Neural cell (in vitro differentiated cells): ENCODE data around the gene CHI3L1. TPM values are rescaled to one million over a fixed set of nuclear protein-coding genes. Genes with fewer than 3 reads are reported as not detected.

Experiments
- H2AFZ ChIP-seq: fragments of 200-600, 300-800 bp; sonication (generic), shearing (Covaris generic); 2 replicates; pipeline ENCODE4 v1.6.0; 2014; ENCODE audit warnings: low read depth, mild to moderate bottlenecking, antibody characterized with exemption, low read length, moderate library complexity
- H3F3A ChIP-seq: fragments of 200-600 bp; shearing (Covaris generic); 2 replicates; pipeline ENCODE4 v1.6.1; 2016; ENCODE audit warnings: mild to moderate bottlenecking, moderate library complexity, mixed read lengths, antibody characterized with exemption, low read length; ENCODE audit not compliant: insufficient read depth, poor library complexity, severe bottlenecking
- H3K27ac ChIP-seq: fragments of 200-600, 300-800 bp; sonication (generic), shearing (Covaris generic); 2 replicates; pipeline ENCODE4 v1.5.1; 2014; ENCODE audit warnings: mild to moderate bottlenecking, low read length, moderate library complexity
- H3K27me3 ChIP-seq: fragments of 300-800, 200-600 bp; sonication (generic), shearing (Covaris generic); 2 replicates; pipeline ENCODE4 v1.6.0; 2014; ENCODE audit warnings: mild to moderate bottlenecking, low read depth, low read length, moderate library complexity; ENCODE audit not compliant: insufficient read depth
- H3K36me3 ChIP-seq: fragments of 300-800, 200-600 bp; sonication (generic), shearing (Covaris generic); 2 replicates; pipeline ENCODE4 v1.5.1; 2014; ENCODE audit warnings: mild to moderate bottlenecking, antibody characterized with exemption, low read length, moderate library complexity; ENCODE audit not compliant: insufficient read depth
- H3K4me2 ChIP-seq: fragments of 300-800, 200-600 bp; sonication (generic), shearing (Covaris generic); 2 replicates; pipeline ENCODE4 v1.6.0; 2014; ENCODE audit warnings: mild to moderate bottlenecking, low read length
- H3K4me3 ChIP-seq: fragments of 300-800, 200-600 bp; sonication (generic), shearing (Covaris generic); 2 replicates; pipeline ENCODE4 v1.5.1; 2014; ENCODE audit warnings: mild to moderate bottlenecking, low read length, moderate library complexity
- H3K79me2 ChIP-seq: fragments of 200-600 bp; shearing (Covaris generic); replicated peaks from 2 replicates; pipeline ENCODE4 v1.6.0; 2014; ENCODE audit warnings: mild to moderate bottlenecking, low read length, moderate library complexity; ENCODE audit not compliant: insufficient read depth
- H3K9ac ChIP-seq: fragments of 300-800, 200-600 bp; sonication (generic), shearing (Covaris generic); 2 replicates; pipeline ENCODE4 v1.6.1; 2016; ENCODE audit warnings: mild to moderate bottlenecking, low read length, mixed read lengths
- H3K9me2 ChIP-seq: fragments of 200-600 bp; shearing (Covaris generic); 2 replicates; pipeline ENCODE4 v1.6.1; 2016; ENCODE audit warnings: mild to moderate bottlenecking, low read length, mixed read lengths; ENCODE audit not compliant: insufficient read depth
- H3K9me3 ChIP-seq: fragments of 200-600, 300-800 bp; sonication (generic), shearing (Covaris generic); 2 replicates; pipeline ENCODE4 v1.6.1; 2016; ENCODE audit warnings: mild to moderate bottlenecking, mixed run types, low read length, moderate library complexity, mixed read lengths
- H4K20me1 ChIP-seq: fragments of 200-600 bp; shearing (Covaris generic); 2 replicates; pipeline ENCODE4 v1.6.1; 2016; ENCODE audit warnings: mild to moderate bottlenecking, mixed run types; ENCODE audit not compliant: insufficient read depth
- EP300 ChIP-seq: fragments of 450-650 bp; conservative IDR thresholded peaks from 2 replicates; pipeline ENCODE4 v1.6.1; 2014; ENCODE audit warnings: antibody characterized with exemption, mild to moderate bottlenecking, moderate library complexity; ENCODE audit not compliant: poor library complexity, severe bottlenecking
- EZH2 ChIP-seq: fragments of 200-600, 300-800 bp; shearing (Covaris generic), sonication (generic); IDR thresholded peaks from 2 replicates; pipeline ENCODE4 v1.6.1; 2014; ENCODE audit warnings: antibody characterized with exemption, low read length, borderline replicate concordance, mild to moderate bottlenecking; ENCODE audit not compliant: insufficient read depth, poor library complexity, severe bottlenecking
- MXI1 ChIP-seq: fragments of 450-650 bp; conservative IDR thresholded peaks from 2 replicates; pipeline ENCODE4 v1.6.1; 2014; ENCODE audit warnings: antibody characterized with exemption, mild to moderate bottlenecking; ENCODE audit not compliant: poor library complexity, severe bottlenecking
- POLR2AphosphoS5 ChIP-seq: IDR thresholded peaks from 2 replicates; pipeline ENCODE4 v1.6.1; 2012
- RAD21 ChIP-seq: fragments of 450-650 bp; conservative IDR thresholded peaks from 2 replicates; pipeline ENCODE4 v1.6.1; 2014; ENCODE audit warnings: antibody characterized with exemption, mild to moderate bottlenecking, moderate library complexity
- SMC3 ChIP-seq: fragments of 450-650 bp; conservative IDR thresholded peaks from 2 replicates; pipeline ENCODE4 v1.6.1; 2014; ENCODE audit warnings: antibody characterized with exemption, mild to moderate bottlenecking, moderate library complexity; ENCODE audit not compliant: poor library complexity
- TAF1 ChIP-seq: IDR thresholded peaks from 2 replicates; pipeline ENCODE4 v1.6.1; 2012; ENCODE audit warnings: low read depth
- polyA plus RNA-seq: library from polyadenylated mRNA; depleted of rRNA; stranded (reverse); fragments of >200 nt; gene quantifications from 2 replicates; pipeline ENCODE4 v1.2.3, GENCODE V29; 2014
- TF ChIP-seq, protein P1 (sequence below): fragments of 450-650 bp; IDR thresholded peaks from 2 replicates; pipeline ENCODE4 v1.5.1; 2014; ENCODE audit warnings: antibody characterized with exemption, mild to moderate bottlenecking, moderate library complexity; ENCODE audit not compliant: poor library complexity, severe bottlenecking
- TF ChIP-seq, protein P2 (sequence below): IDR thresholded peaks from 2 replicates; pipeline ENCODE4 v1.6.1; 2012; ENCODE audit warnings: borderline replicate concordance

Gene CHI3L1
- polyA plus RNA-seq, 1 donor from 2014 or later = not detected

GRCh38 chr1:203173566-203173965 is 12.9 kb downstream of the CHI3L1 start:
- Histone ChIP-seq H3K4me3 (no peak overlapping the region), H3K27ac (no peak overlapping the region), H3K4me2 (no peak overlapping the region)

GRCh38 chr1:203173011-203173555 is 13.4 kb downstream of the CHI3L1 start:
- Histone ChIP-seq H2AFZ (no peak overlapping the region), H3K9ac (no peak overlapping the region), H3K9me3 (no peaks in the 10 kb centered on the region), H3K4me2 (no peak overlapping the region), H3K79me2 (no peaks in the 10 kb centered on the region), H3K27me3 (no peaks in the 10 kb centered on the region), H3K9me2 (no peaks in the 10 kb centered on the region), H3K27ac (no peak overlapping the region), H3F3A (no peaks in the 10 kb centered on the region), H4K20me1 (no peaks in the 10 kb centered on the region), H3K36me3 (no peaks in the 10 kb centered on the region), H3K4me3 (no peak overlapping the region)
- TF ChIP-seq POLR2AphosphoS5 (no peak), TAF1 (no peak), SMC3 (no peak), RAD21 (no peak), EZH2 (no peak)
- TF ChIP-seq, protein P1, sequence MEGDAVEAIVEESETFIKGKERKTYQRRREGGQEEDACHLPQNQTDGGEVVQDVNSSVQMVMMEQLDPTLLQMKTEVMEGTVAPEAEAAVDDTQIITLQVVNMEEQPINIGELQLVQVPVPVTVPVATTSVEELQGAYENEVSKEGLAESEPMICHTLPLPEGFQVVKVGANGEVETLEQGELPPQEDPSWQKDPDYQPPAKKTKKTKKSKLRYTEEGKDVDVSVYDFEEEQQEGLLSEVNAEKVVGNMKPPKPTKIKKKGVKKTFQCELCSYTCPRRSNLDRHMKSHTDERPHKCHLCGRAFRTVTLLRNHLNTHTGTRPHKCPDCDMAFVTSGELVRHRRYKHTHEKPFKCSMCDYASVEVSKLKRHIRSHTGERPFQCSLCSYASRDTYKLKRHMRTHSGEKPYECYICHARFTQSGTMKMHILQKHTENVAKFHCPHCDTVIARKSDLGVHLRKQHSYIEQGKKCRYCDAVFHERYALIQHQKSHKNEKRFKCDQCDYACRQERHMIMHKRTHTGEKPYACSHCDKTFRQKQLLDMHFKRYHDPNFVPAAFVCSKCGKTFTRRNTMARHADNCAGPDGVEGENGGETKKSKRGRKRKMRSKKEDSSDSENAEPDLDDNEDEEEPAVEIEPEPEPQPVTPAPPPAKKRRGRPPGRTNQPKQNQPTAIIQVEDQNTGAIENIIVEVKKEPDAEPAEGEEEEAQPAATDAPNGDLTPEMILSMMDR = no peak

More at GRCh38 chr1:203173566-203173965, 12.9 kb downstream of the CHI3L1 start:
- H3K9me3 ChIP-seq = no peaks in the 10 kb centered on the region
- TF ChIP-seq, protein P2, sequence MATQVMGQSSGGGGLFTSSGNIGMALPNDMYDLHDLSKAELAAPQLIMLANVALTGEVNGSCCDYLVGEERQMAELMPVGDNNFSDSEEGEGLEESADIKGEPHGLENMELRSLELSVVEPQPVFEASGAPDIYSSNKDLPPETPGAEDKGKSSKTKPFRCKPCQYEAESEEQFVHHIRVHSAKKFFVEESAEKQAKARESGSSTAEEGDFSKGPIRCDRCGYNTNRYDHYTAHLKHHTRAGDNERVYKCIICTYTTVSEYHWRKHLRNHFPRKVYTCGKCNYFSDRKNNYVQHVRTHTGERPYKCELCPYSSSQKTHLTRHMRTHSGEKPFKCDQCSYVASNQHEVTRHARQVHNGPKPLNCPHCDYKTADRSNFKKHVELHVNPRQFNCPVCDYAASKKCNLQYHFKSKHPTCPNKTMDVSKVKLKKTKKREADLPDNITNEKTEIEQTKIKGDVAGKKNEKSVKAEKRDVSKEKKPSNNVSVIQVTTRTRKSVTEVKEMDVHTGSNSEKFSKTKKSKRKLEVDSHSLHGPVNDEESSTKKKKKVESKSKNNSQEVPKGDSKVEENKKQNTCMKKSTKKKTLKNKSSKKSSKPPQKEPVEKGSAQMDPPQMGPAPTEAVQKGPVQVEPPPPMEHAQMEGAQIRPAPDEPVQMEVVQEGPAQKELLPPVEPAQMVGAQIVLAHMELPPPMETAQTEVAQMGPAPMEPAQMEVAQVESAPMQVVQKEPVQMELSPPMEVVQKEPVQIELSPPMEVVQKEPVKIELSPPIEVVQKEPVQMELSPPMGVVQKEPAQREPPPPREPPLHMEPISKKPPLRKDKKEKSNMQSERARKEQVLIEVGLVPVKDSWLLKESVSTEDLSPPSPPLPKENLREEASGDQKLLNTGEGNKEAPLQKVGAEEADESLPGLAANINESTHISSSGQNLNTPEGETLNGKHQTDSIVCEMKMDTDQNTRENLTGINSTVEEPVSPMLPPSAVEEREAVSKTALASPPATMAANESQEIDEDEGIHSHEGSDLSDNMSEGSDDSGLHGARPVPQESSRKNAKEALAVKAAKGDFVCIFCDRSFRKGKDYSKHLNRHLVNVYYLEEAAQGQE = no peak
- TF ChIP-seq RAD21 (no peak), SMC3 (no peak), TAF1 (no peak), POLR2AphosphoS5 (no peak), MXI1 (no peak), EP300 (no peak), EZH2 (no peak)
- TF ChIP-seq, protein P1 = no peak
- no peaks in the 10 kb centered on the region for H4K20me1 ChIP-seq
- H3F3A ChIP-seq = no peaks in the 10 kb centered on the region
- no peaks in the 10 kb centered on the region for H3K36me3 ChIP-seq
- H3K27me3 ChIP-seq = no peaks in the 10 kb centered on the region
- no peak overlapping the region for H3K9ac ChIP-seq
- H3K9me2 ChIP-seq = no peaks in the 10 kb centered on the region
- H2AFZ ChIP-seq = no peak overlapping the region
- no peaks in the 10 kb centered on the region for H3K79me2 ChIP-seq
